Mesenteric fat pad (tissue), 1 donor: ENCODE results near the gene DYNLRB2. TPM values are rescaled to one million over a fixed set of nuclear protein-coding genes. Genes with fewer than 3 reads are reported as not detected.

Experiments used
- DNase-seq: peaks from one replicate; pipeline ENCODE4 v3.0.0-alpha.2; 2020; ENCODE audit warnings: low spot score
- total RNA-seq: library from RNA; stranded (reverse); fragmentation: NEBNext Ultra II Directional; extraction: Animal tissue kit (Norgen Biotek cat#: 25700); gene quantifications from one replicate; pipeline ENCODE4 v1.2.1, GENCODE V29; 2021
- donor health status: DM: yes; HTN: yes; CAD: no.

DYNLRB2 gene
- total RNA-seq, 1 donor from 2014 or later: not detected

DNA sequence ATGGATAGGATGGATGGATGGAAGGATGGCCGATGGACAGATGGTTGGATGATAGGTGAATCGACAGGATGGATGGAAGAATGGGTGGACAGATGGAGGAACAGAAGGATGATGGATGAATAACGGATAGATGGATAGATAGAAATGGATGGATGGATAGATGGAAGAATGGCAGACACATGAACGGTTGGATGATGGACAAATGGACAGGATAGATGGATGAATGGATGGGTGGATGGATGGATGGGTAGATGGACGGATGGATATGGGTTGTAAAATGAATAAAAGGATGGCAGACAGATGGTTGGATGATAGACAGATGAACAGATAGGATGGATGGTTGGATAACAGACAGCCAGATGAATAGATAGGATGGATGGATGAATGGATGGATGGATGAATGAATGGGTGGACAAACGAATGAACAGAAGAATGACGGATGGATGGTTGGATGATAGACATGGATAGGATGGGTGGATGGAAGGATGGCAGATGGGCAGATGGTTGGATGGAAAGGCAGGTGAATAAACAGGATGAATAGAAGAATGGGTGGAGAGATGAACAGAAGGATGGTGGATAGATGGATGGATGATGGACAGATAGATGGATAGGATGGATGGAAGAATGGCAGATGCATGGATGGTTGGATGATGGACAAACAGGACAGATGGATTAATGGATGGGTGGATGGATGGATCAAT is 55.9 kb downstream of the DYNLRB2 start:
- no peak for DNase-seq

DNA sequence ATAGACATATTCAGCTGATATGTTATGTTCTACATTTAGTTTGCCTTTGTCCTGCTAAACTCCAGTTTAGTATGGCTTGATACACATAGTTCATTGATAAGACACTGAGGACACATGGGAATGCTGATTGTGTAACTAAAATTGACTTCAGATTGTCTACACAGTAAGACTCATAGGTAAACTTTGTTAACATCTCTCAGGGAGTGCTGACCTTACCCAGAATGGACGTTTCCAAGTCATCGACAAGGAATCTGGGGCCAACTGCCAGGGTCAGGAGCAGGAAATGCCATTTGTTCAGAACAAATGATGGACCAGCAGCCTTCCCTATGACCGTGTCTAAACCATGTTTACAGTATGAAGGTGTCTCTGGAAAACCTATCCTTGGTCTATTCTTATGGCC is 58.7 kb downstream of the DYNLRB2 start:
- DNase-seq: no peak
